GM19099 (cell line): ENCODE results near the gene MECR.

ENCODE experiments used
- POLR2A ChIP-seq: IDR thresholded peaks from 3 replicates; pipeline ENCODE4 v1.6.1; 2011; ENCODE audit warnings: low read depth; ENCODE audit not compliant: insufficient read length; ENCODE audit errors: extremely low read depth

The MECR gene

DNA sequence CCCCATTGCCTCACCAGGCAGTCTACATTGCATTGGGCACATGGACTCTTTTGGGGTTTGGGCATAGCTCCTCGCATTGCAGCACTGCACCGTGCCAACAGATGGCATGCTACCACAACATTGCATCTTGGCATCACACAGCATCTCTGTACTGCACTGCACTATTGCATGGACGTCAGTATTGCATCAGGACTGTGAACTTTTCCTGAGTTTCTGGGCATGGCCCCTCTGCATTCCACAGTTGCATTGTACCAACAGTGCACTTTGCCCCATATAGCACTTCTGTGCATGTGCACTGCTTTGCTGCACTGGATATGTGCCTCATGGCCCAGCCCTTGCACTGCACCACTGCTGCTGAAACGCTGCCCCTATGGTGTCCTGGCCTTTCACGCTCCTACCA lies 15.1 kb upstream of the MECR start:
- TF ChIP-seq POLR2A: no peak

GRCh38 chr1:29245261-29245660 lies 14.5 kb upstream of the MECR start:
- no peak for TF ChIP-seq POLR2A

GRCh38 chr1:29243871-29244200 lies 13.1 kb upstream of the MECR start:
- TF ChIP-seq POLR2A: no peak

DNA sequence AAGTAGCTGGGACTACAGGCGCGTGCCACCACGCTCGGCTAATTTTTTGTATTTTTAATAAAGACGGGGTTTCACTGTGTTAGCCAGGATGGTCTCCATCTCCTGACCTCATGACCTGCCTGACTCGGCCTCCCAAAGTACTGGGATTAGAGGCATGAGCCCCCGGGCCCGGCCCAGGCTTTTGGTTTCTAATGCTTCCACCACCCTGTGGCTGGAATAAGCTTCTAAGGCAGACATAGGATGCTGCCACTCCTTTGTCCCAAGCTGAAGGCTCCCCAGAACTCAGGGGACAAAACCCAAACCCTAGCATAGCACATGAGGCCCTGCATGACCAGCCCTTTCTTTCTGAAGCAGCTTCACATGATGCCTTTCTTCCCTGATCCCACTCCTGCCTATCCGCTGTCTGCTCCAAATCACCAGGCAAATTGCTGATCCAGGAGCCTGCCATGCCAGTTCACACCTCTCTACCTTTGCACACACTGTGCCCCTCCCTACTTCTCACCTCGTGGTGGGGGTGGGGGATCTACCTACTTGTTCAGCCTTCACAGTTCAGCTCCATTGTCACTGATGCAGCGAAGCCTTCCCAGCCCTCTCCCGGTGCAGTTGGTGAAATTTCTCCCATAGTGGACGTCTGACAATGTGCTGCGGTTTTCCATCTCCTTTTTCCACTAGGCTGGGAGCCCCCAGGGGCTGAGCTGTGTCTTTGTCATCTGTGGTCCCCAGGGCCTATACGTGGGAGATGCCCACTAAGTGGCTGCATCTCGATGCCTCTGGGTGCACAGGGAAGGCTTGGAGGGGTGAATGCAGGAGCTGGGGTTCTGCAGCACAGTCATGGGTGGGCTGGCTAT lies 12.5 kb upstream of the MECR start:
- no peak for TF ChIP-seq POLR2A

- no peak for TF ChIP-seq POLR2A
Observed at GRCh38 chr1:29240986-29241385, 10.3 kb upstream of the MECR start.

DNA sequence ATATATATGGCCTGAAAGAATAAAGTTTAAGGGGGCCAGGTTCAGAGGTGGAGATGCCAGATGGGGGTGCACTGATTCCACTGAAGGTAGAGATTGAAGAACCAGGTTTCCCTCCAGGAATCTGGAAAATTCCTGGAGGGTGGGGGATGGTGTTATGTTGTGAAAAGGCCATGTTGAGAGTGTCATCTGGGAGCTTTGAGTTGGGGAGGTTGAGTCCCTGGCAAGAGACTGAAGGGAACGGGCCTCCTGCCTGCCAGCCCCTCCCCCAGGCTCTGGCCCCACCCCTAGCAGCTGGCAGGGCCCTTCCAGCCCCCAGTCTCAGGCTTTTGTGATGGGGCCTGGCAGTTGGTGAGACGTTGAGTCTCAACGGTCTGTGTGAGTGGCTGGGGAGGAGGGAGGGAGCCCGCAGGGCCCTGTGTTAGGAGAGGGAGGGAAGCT lies 9.7 kb upstream of the MECR start:
- TF ChIP-seq POLR2A: no peak

DNA sequence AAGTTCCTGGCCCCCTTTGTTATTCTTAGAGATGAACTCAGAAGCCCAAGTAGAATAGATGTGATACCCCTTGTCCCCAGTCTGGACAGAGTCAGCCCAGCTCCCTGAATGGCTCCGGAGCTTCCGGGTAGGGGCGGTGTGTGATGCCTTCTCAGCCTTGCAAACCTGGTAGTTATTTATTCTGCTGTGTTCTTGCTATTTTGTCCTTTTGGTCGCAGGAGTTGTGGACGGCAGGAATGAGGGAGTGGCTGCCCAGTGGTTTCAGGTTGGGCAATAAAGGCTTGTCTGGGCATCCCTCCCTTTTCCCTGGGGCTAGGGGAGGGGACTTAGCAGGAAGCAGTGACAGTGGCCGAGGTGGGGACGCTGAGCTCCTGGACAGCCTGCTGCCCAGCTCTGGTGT lies 8.4 kb upstream of the MECR start:
- no peak for TF ChIP-seq POLR2A

GRCh38 chr1:29238620-29239002 lies 7.9 kb upstream of the MECR start:
- no peak for TF ChIP-seq POLR2A

- TF ChIP-seq POLR2A: no peak
Observed at GRCh38 chr1:29237852-29238619, 7.3 kb upstream of the MECR start.

DNA sequence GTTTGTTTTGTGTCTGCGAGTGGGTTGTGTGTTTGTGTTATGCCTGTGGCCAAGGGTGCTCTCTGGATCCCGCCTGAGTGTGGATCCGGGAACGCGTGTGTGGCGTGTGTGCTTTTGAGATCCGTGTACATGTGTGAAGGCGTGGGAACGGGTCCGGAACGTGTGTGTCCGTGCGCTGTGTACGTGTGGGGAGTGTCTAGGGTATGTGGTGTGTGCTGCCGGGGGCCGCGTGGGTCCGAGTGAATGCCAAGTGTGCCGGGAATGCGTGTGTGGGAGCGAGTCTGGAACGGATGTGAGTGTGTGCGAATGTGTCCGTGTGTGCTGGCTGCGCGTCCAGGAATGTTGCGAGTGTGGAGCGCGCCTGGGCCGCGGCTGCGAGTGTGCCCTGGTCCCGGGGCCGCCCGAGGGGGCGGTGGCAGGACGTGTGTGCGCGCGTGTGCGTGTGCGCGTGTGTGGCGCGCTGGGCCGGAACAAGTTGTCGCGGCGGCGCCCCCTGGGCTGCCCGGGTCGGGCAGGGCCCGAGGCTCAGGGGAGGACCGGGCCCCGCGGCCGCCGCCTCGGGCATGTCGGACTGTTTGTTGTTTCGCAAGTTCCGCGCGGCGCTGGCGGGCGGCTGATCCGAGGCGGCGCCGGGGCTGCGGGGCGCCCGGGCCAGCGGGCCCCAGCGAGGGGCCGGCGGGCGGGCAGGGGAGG lies 6.5 kb upstream of the MECR start:
- TF ChIP-seq POLR2A: no peak

DNA sequence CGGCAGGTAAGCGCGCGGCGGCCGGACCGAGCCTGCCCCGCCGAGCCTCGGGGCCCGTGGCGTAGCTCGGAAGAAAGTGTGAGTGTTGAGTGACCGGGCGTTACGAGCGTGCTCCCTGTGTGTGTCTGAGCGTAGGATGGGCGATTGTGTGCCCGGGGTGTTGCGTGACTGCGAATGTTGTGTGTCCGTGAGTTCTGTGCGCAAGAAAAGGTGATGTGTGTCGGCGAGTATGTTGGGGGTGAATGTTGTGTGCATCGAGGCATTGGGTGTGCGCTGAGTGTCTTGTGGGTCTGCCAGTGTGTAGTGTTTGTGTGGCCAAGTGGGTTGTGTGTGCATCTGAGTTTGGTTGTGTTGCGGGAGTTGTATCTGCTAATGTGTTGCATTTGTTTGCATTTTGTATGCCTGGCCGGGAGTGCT lies 6.0 kb upstream of the MECR start:
- TF ChIP-seq POLR2A: no peak

GRCh38 chr1:29235955-29236711 lies 5.4 kb upstream of the MECR start, which contains the start of gene PTPRU:
PTPRU (plus strand) TSS chr1:29236522; CDS start chr1:29236645, 123 bp downstream.
- TF ChIP-seq POLR2A: no peak

- no peak for TF ChIP-seq POLR2A
Observed at GRCh38 chr1:29234471-29234870, 3.7 kb upstream of the MECR start.

GRCh38 chr1:29233693-29234092 lies 3.0 kb upstream of the MECR start:
- no peak for TF ChIP-seq POLR2A

DNA sequence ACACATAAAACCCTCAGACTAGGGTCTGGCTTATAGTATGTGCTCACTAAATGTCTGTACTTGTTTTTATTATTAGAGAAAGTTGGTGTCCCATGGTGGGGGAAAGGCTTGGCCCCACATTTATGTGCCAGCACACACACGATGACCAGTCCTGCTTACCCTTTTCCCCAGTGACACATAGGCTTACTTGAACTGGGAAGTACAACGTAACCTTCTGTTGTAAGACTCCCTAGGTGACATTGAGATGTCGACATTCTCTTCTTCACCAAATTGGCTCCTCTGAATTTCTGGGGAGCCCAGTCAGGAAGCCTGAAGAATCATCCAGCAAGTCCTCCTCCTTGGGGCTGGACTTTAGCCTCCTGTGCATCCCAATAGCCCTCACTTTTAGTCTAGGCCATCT lies 1.7 kb upstream of the MECR start:
- no peak for TF ChIP-seq POLR2A

GRCh38 chr1:29230204-29230552 lies 556 bp downstream of the MECR start:
- no peak for TF ChIP-seq POLR2A

DNA sequence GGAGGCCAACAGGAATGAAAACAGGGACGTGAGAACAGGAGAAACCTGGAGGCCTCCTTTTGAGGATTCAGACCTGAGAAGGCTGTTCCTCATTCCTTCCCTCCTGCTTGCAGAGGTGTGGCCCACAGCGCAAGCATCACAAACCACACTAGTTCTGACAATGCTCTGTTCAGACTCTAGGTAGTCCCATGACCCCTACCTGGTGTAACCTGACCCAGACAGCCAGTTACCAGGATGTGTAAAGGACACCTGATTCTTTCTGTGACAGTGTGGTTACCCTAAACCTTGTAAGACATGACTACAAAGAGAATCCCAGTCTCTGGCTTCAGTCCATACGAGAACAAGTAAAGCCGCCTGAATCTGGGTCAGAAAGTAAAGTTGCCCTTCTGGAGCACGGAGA lies 3.2 kb downstream of the MECR start:
- no peak for TF ChIP-seq POLR2A
